Stimulated activated naive CD8-positive, alpha-beta T cell treated with anti-CD3 and anti-CD28 coated beads, Interleukin-15, amount 100 ng/mL, for 72 hours (primary cell): ENCODE data around the gene KCNQ1.
A peak's percentile ranks its signal among the peaks of the same experiment; 100 is the strongest.

Source experiments
- ATAC-seq: fragments of 150-1000 bp; cut with Tn5 transposase; 2 replicates; pipeline ENCODE4 v1.10.0; 2021; ENCODE audit warnings: mild to moderate bottlenecking, moderate library complexity
- DNase-seq, 2 donors: peaks; one replicate each; pipeline ENCODE4 v3.0.0; 2021 to 2022
- H3K27ac Mint-ChIP-seq, 2 donors: one replicate each; pipeline ENCODE4 v1.8.0; 2022; ENCODE audit warnings: mild to moderate bottlenecking in 2 of 2, mixed read lengths in 2 of 2, moderate library complexity in 2 of 2
- H3K27me3 Mint-ChIP-seq: one replicate; pipeline ENCODE4 v1.8.0; 2022; ENCODE audit warnings: mixed read lengths
- H3K4me1 Mint-ChIP-seq: one replicate; pipeline ENCODE4 v1.8.0; 2022; ENCODE audit warnings: mild to moderate bottlenecking, mixed read lengths
- H3K4me3 Mint-ChIP-seq, 2 donors: one replicate each; pipeline ENCODE4 v1.8.0; 2022; ENCODE audit warnings: mild to moderate bottlenecking in 2 of 2, mixed read lengths in 2 of 2, moderate library complexity in 1 of 2
- H3K9me3 Mint-ChIP-seq, 2 donors: one replicate each; pipeline ENCODE4 v1.8.0; 2022; ENCODE audit warnings: mixed read lengths in 2 of 2

KCNQ1 gene

GRCh38 chr11:2844996-2845395, 400.2 kb downstream of the KCNQ1 start:
- ATAC-seq (no peak), DNase-seq (no peak)
- Mint-ChIP-seq H3K4me3 (no peak overlapping the region), H3K4me1 (peaks cover 10% of the 10 kb centered on the region), H3K27me3 (no peaks in the 10 kb centered on the region), H3K9me3 (no peaks in the 10 kb centered on the region), H3K27ac (no peak overlapping the region)

GRCh38 chr11:2846056-2846455, 401.2 kb downstream of the KCNQ1 start:
- Mint-ChIP-seq H3K9me3 (no peaks in the 10 kb centered on the region), H3K27ac (no peak overlapping the region), H3K27me3 (no peaks in the 10 kb centered on the region), H3K4me3 (no peak overlapping the region), H3K4me1 (peaks cover 10% of the 10 kb centered on the region)
- ATAC-seq (no peak), DNase-seq (no peak)

DNA sequence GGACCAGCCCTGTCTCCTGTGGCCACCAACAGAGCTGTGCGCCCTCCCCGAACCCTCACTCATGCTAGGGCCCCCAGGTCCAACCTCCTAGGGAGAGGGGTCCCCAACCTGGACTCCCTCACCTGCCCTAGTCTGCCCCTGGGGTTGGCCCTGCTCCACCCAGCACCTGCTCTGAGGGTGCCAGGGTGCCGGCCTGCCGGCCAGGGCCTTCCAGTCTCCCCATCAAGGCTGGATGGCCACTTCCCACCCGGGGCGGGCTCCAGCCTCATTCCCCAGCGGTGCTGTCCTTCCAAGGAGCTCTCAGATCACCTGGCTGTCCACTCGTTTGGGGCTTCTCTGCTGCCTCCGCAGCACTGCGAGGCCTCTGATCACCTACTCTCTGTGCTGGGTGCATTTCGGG, 401.7 kb downstream of the KCNQ1 start:
- Mint-ChIP-seq H3K27me3 (no peaks in the 10 kb centered on the region), H3K9me3 (no peaks in the 10 kb centered on the region), H3K27ac (no peak overlapping the region), H3K4me3 (no peak overlapping the region), H3K4me1 (peaks cover 10% of the 10 kb centered on the region)
- DNase-seq (no peak), ATAC-seq (no peak)

DNA sequence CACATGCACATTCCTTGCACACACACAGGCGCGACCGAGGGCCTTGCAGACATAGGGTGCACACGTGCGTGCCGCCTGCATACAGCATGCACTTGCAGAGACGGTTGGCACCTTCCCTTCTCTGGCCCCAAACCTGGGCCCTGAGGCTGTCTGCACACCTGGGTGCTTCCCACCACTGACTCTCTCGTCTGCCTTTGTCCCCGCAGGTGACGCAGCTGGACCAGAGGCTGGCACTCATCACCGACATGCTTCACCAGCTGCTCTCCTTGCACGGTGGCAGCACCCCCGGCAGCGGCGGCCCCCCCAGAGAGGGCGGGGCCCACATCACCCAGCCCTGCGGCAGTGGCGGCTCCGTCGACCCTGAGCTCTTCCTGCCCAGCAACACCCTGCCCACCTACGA, 402.8 kb downstream of the KCNQ1 start:
- no peak for ATAC-seq
- no peak for DNase-seq
- no peaks in the 10 kb centered on the region for H3K9me3 Mint-ChIP-seq
- H3K4me3 Mint-ChIP-seq, result no peak overlapping the region
- H3K27me3 Mint-ChIP-seq, result no peaks in the 10 kb centered on the region
- no peak overlapping the region for H3K27ac Mint-ChIP-seq
- peaks cover 10% of the 10 kb centered on the region for H3K4me1 Mint-ChIP-seq

DNA sequence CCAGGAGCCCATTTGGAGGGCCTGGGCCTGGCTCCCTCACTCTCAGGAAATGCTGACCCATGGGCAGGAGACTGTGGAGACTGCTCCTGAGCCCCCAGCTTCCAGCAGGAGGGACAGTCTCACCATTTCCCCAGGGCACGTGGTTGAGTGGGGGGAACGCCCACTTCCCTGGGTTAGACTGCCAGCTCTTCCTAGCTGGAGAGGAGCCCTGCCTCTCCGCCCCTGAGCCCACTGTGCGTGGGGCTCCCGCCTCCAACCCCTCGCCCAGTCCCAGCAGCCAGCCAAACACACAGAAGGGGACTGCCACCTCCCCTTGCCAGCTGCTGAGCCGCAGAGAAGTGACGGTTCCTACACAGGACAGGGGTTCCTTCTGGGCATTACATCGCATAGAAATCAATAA, 403.7 kb downstream of the KCNQ1 start:
- no peaks in the 10 kb centered on the region for H3K27me3 Mint-ChIP-seq
- no peaks in the 10 kb centered on the region for H3K9me3 Mint-ChIP-seq
- peaks cover 7% of the 10 kb centered on the region for H3K4me1 Mint-ChIP-seq
- H3K27ac Mint-ChIP-seq, result peak overlapping the region in 1 of 2 donors; percentile 20
- ATAC-seq (no peak), DNase-seq (no peak)
- no peak overlapping the region for H3K4me3 Mint-ChIP-seq

DNA sequence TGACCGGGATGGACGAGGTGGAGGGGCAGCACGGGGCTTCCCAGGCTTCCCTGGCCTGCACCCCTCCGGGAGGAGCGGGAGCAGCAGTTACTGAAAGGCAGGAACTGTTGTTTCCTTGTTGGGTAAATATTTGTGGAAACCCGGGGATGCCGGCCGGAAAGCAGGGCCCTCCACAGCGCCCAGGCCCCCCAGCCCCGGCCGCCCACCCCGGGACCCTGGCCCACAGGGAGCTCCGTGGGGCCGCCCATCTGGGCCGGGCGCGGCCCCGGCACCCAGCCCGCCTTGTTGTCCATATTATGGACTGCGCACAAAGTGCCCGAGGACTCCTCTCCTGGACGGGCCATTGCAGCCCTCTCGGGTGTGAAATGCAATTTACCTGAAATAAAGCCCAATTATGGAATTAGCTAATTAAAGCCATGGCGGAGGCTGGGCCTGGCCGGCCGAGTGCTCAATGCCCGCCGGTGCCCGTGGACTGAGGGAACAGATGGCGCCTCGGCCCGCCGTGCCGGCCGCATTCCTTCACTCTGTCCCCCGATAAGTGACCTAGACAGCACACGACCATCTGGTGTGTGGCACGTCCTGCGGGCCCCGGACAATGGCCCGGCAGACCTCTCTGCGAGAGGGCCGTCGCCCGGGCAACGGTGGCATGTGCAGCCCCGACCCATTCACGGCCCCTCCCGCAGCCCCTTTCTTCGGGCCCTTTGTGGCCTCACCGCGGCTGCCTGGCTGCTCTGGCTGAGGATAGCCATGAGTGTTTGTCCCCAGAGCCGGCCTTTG, 405.4 kb downstream of the KCNQ1 start:
- ATAC-seq (peak; percentile 44), DNase-seq (no peak)
- H3K27me3 Mint-ChIP-seq, result no peaks in the 10 kb centered on the region
- H3K9me3 Mint-ChIP-seq, result no peaks in the 10 kb centered on the region
- H3K27ac Mint-ChIP-seq, result no peak overlapping the region
- no peak overlapping the region for H3K4me3 Mint-ChIP-seq
- no peaks in the 10 kb centered on the region for H3K4me1 Mint-ChIP-seq

GRCh38 chr11:2853401-2853800, 408.6 kb downstream of the KCNQ1 start:
- ATAC-seq (no peak), DNase-seq (no peak)
- H3K9me3 Mint-ChIP-seq, result no peaks in the 10 kb centered on the region
- H3K4me3 Mint-ChIP-seq, result no peak overlapping the region
- peaks cover under 1% of the 10 kb centered on the region for H3K27me3 Mint-ChIP-seq
- no peaks in the 10 kb centered on the region for H3K4me1 Mint-ChIP-seq
- no peak overlapping the region for H3K27ac Mint-ChIP-seq

- H3K4me3 Mint-ChIP-seq, result no peak overlapping the region
- DNase-seq (no peak), ATAC-seq (no peak)
- no peak overlapping the region for H3K27ac Mint-ChIP-seq
- no peaks in the 10 kb centered on the region for H3K9me3 Mint-ChIP-seq
- H3K27me3 Mint-ChIP-seq, result peaks cover 7% of the 10 kb centered on the region
- no peaks in the 10 kb centered on the region for H3K4me1 Mint-ChIP-seq
These were observed 409.3 kb downstream of the KCNQ1 start for GRCh38 chr11:2853997-2854560.

DNA sequence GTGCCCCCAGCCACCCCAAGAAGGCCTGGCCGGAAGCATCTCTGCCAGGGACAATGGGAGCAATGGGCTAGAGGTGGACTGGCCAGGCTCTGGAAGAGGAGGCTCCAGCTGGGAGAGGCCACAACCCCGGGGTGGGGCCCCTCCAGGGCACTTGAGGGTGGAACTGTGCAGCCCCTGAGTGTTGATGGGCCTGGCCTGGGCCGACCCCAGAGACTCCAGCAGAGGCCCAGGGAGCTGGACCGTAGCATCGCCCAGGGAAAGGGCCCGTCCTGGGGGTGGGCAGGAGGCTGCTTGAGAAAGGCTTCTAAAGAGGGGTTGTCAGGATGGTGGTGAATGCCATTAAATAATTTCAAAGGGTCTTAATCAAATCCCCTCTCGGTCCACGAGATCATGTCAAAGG, 410.4 kb downstream of the KCNQ1 start:
- peaks cover under 1% of the 10 kb centered on the region for H3K4me1 Mint-ChIP-seq
- H3K9me3 Mint-ChIP-seq, result no peaks in the 10 kb centered on the region
- peaks cover 15% of the 10 kb centered on the region for H3K27me3 Mint-ChIP-seq
- ATAC-seq (no peak), DNase-seq (no peak)
- H3K27ac Mint-ChIP-seq, result peak overlapping the region in 1 of 2 donors; percentile 6
- H3K4me3 Mint-ChIP-seq, result no peak overlapping the region

DNA sequence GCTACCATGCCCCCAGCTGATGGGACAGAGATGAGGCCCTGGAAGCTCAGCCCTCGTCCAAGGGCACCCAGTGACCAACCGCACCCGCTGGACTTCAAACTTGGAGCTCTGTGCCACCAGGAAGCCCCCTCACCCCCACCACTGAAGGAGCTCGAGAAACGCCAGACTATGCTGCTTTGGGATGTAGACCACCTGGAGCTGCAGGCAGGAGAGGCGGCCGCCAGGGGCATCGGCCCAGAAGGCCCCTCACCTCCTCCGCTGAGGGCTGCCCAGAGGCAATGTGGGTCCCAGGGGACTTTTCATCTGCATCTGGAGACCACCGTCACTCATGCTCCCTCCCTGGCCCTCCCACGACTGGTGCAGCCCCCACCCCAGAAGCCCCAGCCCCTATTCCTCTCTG, 412.5 kb downstream of the KCNQ1 start:
- Mint-ChIP-seq H3K9me3 (no peaks in the 10 kb centered on the region), H3K4me1 (peaks cover 12% of the 10 kb centered on the region), H3K4me3 (no peak overlapping the region), H3K27me3 (peaks cover 34% of the 10 kb centered on the region), H3K27ac (no peak overlapping the region)
- DNase-seq, result no peak
- ATAC-seq, result no peak

DNA sequence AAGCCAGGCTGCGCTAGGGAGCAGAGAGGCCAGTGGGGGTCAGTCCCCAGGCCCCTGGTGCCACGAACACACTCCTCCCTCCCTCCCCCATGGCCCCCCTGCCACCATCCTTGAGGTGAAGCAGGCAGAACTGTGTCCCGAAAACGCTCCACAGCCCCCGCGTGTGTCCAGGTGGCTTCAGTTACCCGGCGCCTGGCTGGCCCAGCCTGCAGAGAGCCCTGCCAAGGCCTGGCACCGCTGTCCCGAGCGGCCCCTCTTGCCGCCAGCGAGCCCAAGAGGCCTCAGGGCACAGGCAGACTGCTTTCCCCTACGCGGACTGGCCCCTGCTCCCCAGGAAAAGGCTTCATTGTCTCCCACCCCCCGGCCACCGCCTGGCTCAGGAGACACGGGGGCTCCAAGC, 413.1 kb downstream of the KCNQ1 start:
- ATAC-seq (no peak), DNase-seq (no peak)
- H3K27ac Mint-ChIP-seq, result no peak overlapping the region
- H3K4me1 Mint-ChIP-seq, result peaks cover 12% of the 10 kb centered on the region
- no peak overlapping the region for H3K4me3 Mint-ChIP-seq
- no peaks in the 10 kb centered on the region for H3K9me3 Mint-ChIP-seq
- peaks cover 35% of the 10 kb centered on the region for H3K27me3 Mint-ChIP-seq

GRCh38 chr11:2858995-2859698, 414.3 kb downstream of the KCNQ1 start:
- no peak overlapping the region for H3K27ac Mint-ChIP-seq
- peaks cover 48% of the 10 kb centered on the region for H3K27me3 Mint-ChIP-seq
- no peaks in the 10 kb centered on the region for H3K9me3 Mint-ChIP-seq
- DNase-seq (no peak), ATAC-seq (no peak)
- H3K4me1 Mint-ChIP-seq, result peaks cover 21% of the 10 kb centered on the region
- no peak overlapping the region for H3K4me3 Mint-ChIP-seq

- H3K27ac Mint-ChIP-seq, result no peak overlapping the region
- no peaks in the 10 kb centered on the region for H3K9me3 Mint-ChIP-seq
- no peak for ATAC-seq
These were observed 414.9 kb downstream of the KCNQ1 start for GRCh38 chr11:2859699-2860037.

DNA sequence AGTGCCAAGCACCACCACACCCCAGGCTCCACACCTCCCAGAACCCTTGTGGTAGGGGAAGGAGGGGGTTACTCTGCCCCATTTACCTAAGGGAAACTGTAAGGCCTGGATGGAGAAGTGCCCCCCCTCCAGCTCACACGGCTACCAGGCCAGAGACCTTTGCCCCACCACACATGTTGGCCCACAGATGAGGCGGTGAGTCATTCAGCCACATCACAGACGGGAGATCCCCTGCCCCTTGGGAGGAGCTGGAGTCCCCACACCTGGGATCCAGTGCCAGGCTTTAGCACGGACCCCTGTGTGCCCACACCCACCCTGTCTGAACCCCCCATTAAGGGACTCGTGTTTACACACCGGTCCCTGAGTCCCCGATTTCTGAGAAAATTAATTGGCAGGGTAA, 415.8 kb downstream of the KCNQ1 start:
- DNase-seq, result peak; percentile 48 to 59
- Mint-ChIP-seq H3K27me3 (peaks cover 59% of the 10 kb centered on the region), H3K4me3 (no peak overlapping the region), H3K9me3 (no peaks in the 10 kb centered on the region), H3K4me1 (peaks cover 28% of the 10 kb centered on the region), H3K27ac (no peak overlapping the region)
- ATAC-seq, result peak; percentile 81

More at GRCh38 chr11:2859699-2860037, 414.9 kb downstream of the KCNQ1 start:
- Mint-ChIP-seq H3K4me1 (peaks cover 26% of the 10 kb centered on the region), H3K4me3 (no peak overlapping the region), H3K27me3 (peaks cover 53% of the 10 kb centered on the region)
- DNase-seq, result no peak

DNA sequence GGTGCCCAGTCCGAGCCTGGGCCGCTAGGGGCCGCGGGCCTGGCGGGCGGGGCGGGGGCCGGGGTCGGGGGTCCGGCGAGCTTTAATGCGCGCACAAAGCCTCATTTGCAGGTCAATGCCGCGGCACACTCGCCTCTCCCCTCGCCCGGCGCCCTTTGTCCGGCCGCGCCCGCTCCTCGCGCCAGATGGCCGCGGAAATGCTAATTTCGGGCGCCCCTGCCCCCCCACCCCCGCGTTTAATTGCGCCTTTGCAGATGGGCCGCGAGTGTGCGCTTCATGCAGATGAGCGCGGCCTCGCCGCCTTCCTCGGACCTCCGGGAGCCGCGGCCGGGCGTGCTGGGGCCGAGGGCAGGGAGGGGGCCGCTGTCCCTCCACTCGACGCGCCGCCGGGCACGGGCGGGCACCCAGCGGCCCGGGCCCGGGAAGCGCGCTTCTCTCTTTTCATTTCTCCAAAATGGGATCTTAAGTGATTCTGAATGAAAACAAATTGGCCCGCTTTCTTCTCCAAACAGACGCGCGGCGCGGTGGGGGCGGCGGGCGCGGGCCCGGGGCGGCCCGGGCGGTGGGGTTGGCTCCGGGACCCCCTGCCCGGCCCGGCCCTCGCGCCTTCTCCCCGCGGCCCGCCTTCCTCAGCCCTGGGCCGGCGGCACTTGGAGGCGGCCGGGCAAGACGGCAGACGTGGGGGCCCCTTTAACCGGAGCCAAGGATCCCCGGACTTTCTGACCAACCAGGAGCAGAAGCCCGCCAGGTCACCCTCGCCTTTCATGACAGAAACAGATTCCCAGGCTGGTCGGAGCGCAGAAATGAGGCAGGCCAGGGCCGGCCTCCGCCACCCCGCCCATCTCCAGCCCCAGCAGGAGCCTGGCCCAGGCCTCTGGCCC, 417.8 kb downstream of the KCNQ1 start:
- DNase-seq (no peak), ATAC-seq (no peak)
- Mint-ChIP-seq H3K27me3 (peaks cover 76% of the 10 kb centered on the region), H3K4me1 (peaks cover 28% of the 10 kb centered on the region), H3K27ac (no peak overlapping the region), H3K4me3 (no peak overlapping the region), H3K9me3 (no peaks in the 10 kb centered on the region)

DNA sequence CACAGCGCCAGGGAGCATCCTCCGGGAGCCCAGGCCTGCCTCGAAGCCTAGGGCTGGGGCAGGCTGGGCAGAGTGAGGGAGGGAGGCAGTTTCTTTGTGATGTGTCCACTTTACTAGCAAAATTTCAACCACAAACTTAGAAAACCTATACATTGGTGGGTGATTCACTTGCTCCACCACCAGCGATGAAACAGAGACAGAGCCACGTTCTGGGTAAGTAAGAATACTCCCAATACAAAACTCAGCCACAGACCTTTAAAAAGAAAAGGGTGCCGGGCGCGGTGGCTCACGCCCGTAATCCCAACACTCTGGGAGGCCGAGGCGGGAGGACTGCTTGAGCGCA, 418.4 kb downstream of the KCNQ1 start:
- H3K27ac Mint-ChIP-seq, result no peak overlapping the region
- no peak overlapping the region for H3K4me3 Mint-ChIP-seq
- peaks cover 82% of the 10 kb centered on the region for H3K27me3 Mint-ChIP-seq
- DNase-seq (no peak), ATAC-seq (no peak)
- no peaks in the 10 kb centered on the region for H3K9me3 Mint-ChIP-seq
- peaks cover 29% of the 10 kb centered on the region for H3K4me1 Mint-ChIP-seq
